Activated CD8-positive, alpha-beta T cell treated with anti-CD3 and anti-CD28 coated beads for 36 hours (primary cell): ENCODE results near the gene STK25. TPM values are rescaled to one million over a fixed set of nuclear protein-coding genes. Genes with fewer than 3 reads are reported as not detected.

ENCODE experiments used
- ATAC-seq: fragments of 200-7000 bp; cut with Tn5 transposase; one replicate; pipeline ENCODE4 v1.10.0; 2021; ENCODE audit warnings: mild to moderate bottlenecking, moderate library complexity
- CTCF ChIA-PET: fragments of 350-600 bp; sonication (Branson Sonifier 250); formaldehyde crosslinking; loops from one replicate; lab custom pipeline; 2021; ENCODE audit warnings: antibody characterized with exemption; lab: Charles Lee
- POLR2A ChIA-PET: fragments of 350-600 bp; sonication (Branson Sonifier 250); formaldehyde crosslinking; loops from one replicate; lab custom pipeline; 2021; ENCODE audit warnings: antibody characterized with exemption; lab: Charles Lee
- DNase-seq: peaks from one replicate; pipeline ENCODE4 v3.0.0-alpha.2; 2020
- H3K27ac Mint-ChIP-seq: one replicate; pipeline ENCODE4 v1.8.0; 2021; ENCODE audit warnings: mild to moderate bottlenecking, mixed read lengths
- H3K27me3 Mint-ChIP-seq: one replicate; pipeline ENCODE4 v1.8.0; 2021; ENCODE audit warnings: mixed read lengths
- H3K36me3 Mint-ChIP-seq: one replicate; pipeline ENCODE4 v1.8.0; 2021; ENCODE audit warnings: low read depth, mixed read lengths
- H3K4me1 Mint-ChIP-seq: one replicate; pipeline ENCODE4 v1.8.0; 2021; ENCODE audit warnings: low read depth, mixed read lengths
- H3K4me3 Mint-ChIP-seq: one replicate; pipeline ENCODE4 v1.8.0; 2021; ENCODE audit warnings: mild to moderate bottlenecking, moderate library complexity, mixed read lengths
- H3K9me3 Mint-ChIP-seq: one replicate; pipeline ENCODE4 v1.8.0; 2021; ENCODE audit warnings: mixed read lengths
- CTCF ChIP-seq: fragments of 200-600 bp; IDR thresholded peaks from one replicate; pipeline ENCODE4 v1.8.0; 2022; ENCODE audit warnings: antibody characterized with exemption, mild to moderate bottlenecking
- intact Hi-C: fragments of 100-400 bp; cut with micrococcal nuclease; formaldehyde crosslinking; loops from one replicate; pipeline ENCODE4 v1.10.0; 2022
- total RNA-seq, 2 experiments: library from RNA; stranded (reverse); gene quantifications; one replicate each; pipeline ENCODE4 v1.2.3, GENCODE V29; 2021

The STK25 gene
- total RNA-seq, 2 experiments from 2014 or later = 103 to 104 TPM

GRCh38 chr2:241490825-241491506, 17.4 kb downstream of the STK25 start:
- Mint-ChIP-seq H3K36me3 (peaks cover 5% of the 10 kb centered on the region), H3K9me3 (no peaks in the 10 kb centered on the region), H3K4me3 (no peak overlapping the region), H3K27me3 (no peaks in the 10 kb centered on the region), H3K27ac (no peak overlapping the region), H3K4me1 (no peaks in the 10 kb centered on the region)
- CTCF ChIA-PET = no interaction called here
- no peak for DNase-seq
- TF ChIP-seq CTCF = no peak
- ATAC-seq = no peak
- intact Hi-C loops = no loop called here
- POLR2A ChIA-PET = no interaction called here

DNA sequence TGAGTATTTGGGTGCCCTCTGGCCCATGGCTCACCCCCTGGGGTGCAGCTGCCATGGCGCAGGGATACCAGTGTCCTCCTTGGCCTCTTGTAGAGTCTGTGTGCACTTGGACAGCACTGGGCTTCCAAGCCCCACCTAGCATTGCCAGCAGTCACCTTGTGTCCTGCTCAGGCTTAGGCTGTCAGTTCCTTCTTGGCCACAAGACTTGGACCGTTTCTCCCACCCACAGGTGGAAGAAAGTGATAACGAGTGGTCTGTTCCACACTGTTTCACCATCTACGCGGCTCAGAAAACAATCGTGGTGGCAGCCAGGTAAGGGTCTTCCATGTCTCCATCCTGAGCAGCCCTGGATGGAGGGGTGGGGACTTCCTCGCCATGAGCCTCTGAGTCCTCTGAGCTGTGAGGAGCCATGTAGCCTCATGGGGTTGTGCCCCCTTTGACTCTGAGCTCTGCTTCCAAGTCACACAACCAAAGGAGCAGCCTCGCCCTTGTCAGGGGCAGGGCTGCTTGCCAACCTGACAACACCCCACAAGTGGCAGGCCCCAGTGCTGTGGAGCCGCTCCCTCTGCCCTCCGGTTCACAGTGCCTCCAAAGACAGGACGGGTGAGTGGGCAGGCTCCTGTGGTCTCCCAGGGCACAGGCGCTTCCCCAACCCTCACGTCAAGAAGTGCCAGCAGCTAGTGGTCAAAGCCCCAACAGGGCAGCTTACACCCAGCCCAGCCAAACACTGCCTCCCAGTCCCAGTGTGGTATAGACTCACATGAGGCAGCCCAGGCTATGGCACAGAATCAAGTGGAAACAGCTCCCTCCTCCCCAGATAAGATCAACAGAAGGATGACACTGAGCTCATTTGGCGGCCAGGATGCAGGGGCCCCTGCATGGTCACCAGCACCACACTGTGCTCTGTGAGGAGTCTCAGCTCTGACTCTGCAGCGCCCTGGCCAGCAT, 18.4 kb downstream of the STK25 start:
- DNase-seq = no peak
- Mint-ChIP-seq H3K36me3 (peaks cover 2% of the 10 kb centered on the region), H3K27ac (no peak overlapping the region), H3K4me3 (no peak overlapping the region), H3K4me1 (no peaks in the 10 kb centered on the region), H3K9me3 (no peaks in the 10 kb centered on the region), H3K27me3 (no peaks in the 10 kb centered on the region)
- ChIA-PET POLR2A (interaction anchor here (0.6 kb wide), 1 partner anchor 108 kb away, joined by 3 read pairs; no protein-coding TSS in a partner anchor), CTCF (no interaction called here)
- intact Hi-C loops = no loop called here
- TF ChIP-seq CTCF = no peak
- ATAC-seq = peak; percentile 17

DNA sequence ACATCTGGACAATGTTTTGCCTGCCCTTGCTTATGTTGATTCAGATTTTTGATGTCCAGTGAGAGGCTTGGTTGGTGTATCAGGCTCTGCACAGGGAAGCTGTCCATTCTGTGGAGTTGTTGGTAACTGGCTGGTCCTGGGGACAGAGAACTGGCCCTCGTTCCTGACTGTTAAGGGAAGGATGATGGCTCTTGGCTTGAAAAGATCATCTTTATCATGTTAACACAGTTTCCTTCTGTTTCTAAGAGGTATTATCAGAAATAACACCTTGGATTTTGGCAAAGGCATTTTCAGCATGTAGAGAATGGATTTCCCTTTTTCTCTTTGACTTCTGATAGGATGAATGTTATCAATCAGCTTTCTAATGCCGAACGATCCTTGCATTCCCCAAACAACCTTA, 19.3 kb downstream of the STK25 start:
- no peaks in the 10 kb centered on the region for H3K36me3 Mint-ChIP-seq
- no peak for DNase-seq
- CTCF ChIA-PET = no interaction called here

GRCh38 chr2:241485172-241485911, 23.0 kb downstream of the STK25 start:
- H3K9me3 Mint-ChIP-seq = no peaks in the 10 kb centered on the region
- CTCF ChIA-PET = no interaction called here

More for the DNA sequence above, 19.3 kb downstream of the STK25 start:
- H3K27me3 Mint-ChIP-seq = no peaks in the 10 kb centered on the region
- no peak overlapping the region for H3K27ac Mint-ChIP-seq
- intact Hi-C loops = no loop called here
- POLR2A ChIA-PET = no interaction called here
- no peak for TF ChIP-seq CTCF
- H3K4me3 Mint-ChIP-seq = no peak overlapping the region
- no peak for ATAC-seq
- H3K9me3 Mint-ChIP-seq = no peaks in the 10 kb centered on the region
- H3K4me1 Mint-ChIP-seq = no peaks in the 10 kb centered on the region

More at GRCh38 chr2:241485172-241485911, 23.0 kb downstream of the STK25 start:
- no peak for ATAC-seq
- Mint-ChIP-seq H3K4me1 (no peaks in the 10 kb centered on the region), H3K27ac (no peak overlapping the region), H3K4me3 (no peak overlapping the region), H3K36me3 (no peaks in the 10 kb centered on the region), H3K27me3 (no peaks in the 10 kb centered on the region)
- intact Hi-C loops = no loop called here
- POLR2A ChIA-PET = interaction anchor here (0.8 kb wide), 1 partner anchor 41 kb away, joined by 3 read pairs; no protein-coding TSS in a partner anchor
- TF ChIP-seq CTCF = no peak
- DNase-seq = no peak
